PC-9 (cell line): ENCODE results near the gene SYT3. TPM values are rescaled to one million over a fixed set of nuclear protein-coding genes. Genes with fewer than 3 reads are reported as not detected.

Source experiments
- BruUV-seq: library from RNA; stranded (reverse); fragments of 400-500 nt; replicated peaks from 2 replicates; lab custom pipeline; 2021; lab: Mats Ljungman, UMichigan
- CTCF ChIA-PET: fragments of 300-600 bp; sonication (Branson Sonifier 250); formaldehyde crosslinking; loops from one replicate; lab custom pipeline; 2022; ENCODE audit warnings: antibody characterized with exemption; lab: Charles Lee
- POLR2A ChIA-PET: fragments of 300-600 bp; sonication (Branson Sonifier 250); formaldehyde crosslinking; loops from one replicate; lab custom pipeline; 2022; ENCODE audit warnings: antibody characterized with exemption; ENCODE audit not compliant: unreplicated experiment; lab: Charles Lee
- DNase-seq, 2 experiments: peaks; one replicate each; pipeline versions ENCODE4 v3.0.0 to v3.0.0-alpha.2; 2015 to 2022; ENCODE audit warnings: mixed read lengths in 1 of 2
- H2AFZ ChIP-seq: fragments of 200-600 bp; sonication (generic); 2 replicates; pipeline ENCODE4 v1.8.1; 2017; ENCODE audit warnings: antibody characterized with exemption
- H3F3A ChIP-seq: fragments of 200-600 bp; sonication (generic); 2 replicates; pipeline ENCODE4 v1.8.1; 2017; ENCODE audit warnings: antibody characterized with exemption, mild to moderate bottlenecking, low read depth; ENCODE audit not compliant: insufficient read depth
- H3K27ac ChIP-seq: fragments of 200-600 bp; sonication (generic); 2 replicates; pipeline ENCODE4 v1.6.1; 2016; ENCODE audit warnings: mixed run types
- H3K27me3 ChIP-seq: fragments of 200-600 bp; sonication (generic); 2 replicates; pipeline ENCODE4 v1.6.1; 2016; ENCODE audit warnings: low read depth, mixed run types; ENCODE audit not compliant: insufficient read depth
- H3K36me3 ChIP-seq: fragments of 200-600 bp; sonication (generic); 2 replicates; pipeline ENCODE4 v1.6.1; 2016; ENCODE audit warnings: low read depth, mixed run types
- H3K4me1 ChIP-seq: fragments of 200-600 bp; sonication (generic); replicated peaks from 2 replicates; pipeline ENCODE4 v1.6.1; 2016; ENCODE audit warnings: mixed run types; ENCODE audit not compliant: insufficient read depth
- H3K4me2 ChIP-seq: fragments of 200-600 bp; sonication (generic); 2 replicates; pipeline ENCODE4 v1.6.1; 2017; ENCODE audit warnings: mixed run types
- H3K4me3 ChIP-seq: fragments of 200-600 bp; sonication (generic); 2 replicates; pipeline ENCODE4 v1.6.1; 2016; ENCODE audit warnings: mixed run types
- H3K79me2 ChIP-seq: fragments of 200-600 bp; sonication (generic); 2 replicates; pipeline ENCODE4 v1.6.1; 2017; ENCODE audit warnings: low read depth, mixed run types
- H3K9me2 ChIP-seq: fragments of 200-600 bp; sonication (generic); 2 replicates; pipeline ENCODE4 v1.8.1; 2017; ENCODE audit warnings: mild to moderate bottlenecking; ENCODE audit not compliant: insufficient read depth
- H3K9me3 ChIP-seq: fragments of 200-600 bp; sonication (generic); 2 replicates; pipeline ENCODE4 v1.8.1; 2016; ENCODE audit warnings: low read depth; ENCODE audit not compliant: insufficient read depth
- H4K20me1 ChIP-seq: fragments of 200-600 bp; sonication (generic); 2 replicates; pipeline ENCODE4 v1.8.1; 2017; ENCODE audit not compliant: insufficient read depth
- CTCF ChIP-seq: fragments of 200-600 bp; sonication (generic); conservative IDR thresholded peaks from 2 replicates; pipeline ENCODE4 v1.6.1; 2017; ENCODE audit warnings: mixed run types, antibody characterized with exemption, mild to moderate bottlenecking, moderate library complexity
- EZH2 ChIP-seq: fragments of 200-600 bp; sonication (generic); IDR thresholded peaks from 2 replicates; pipeline ENCODE4 v1.8.0; 2017; ENCODE audit warnings: antibody characterized with exemption, low read depth
- intact Hi-C: fragments of 100-400 bp; cut with micrococcal nuclease; formaldehyde crosslinking; loops from one replicate; pipeline ENCODE4 v1.10.0; 2022; ENCODE audit not compliant: unreplicated experiment
- total RNA-seq: library from RNA; stranded (reverse); gene quantifications from 2 replicates; pipeline ENCODE4 v1.2.3, GENCODE V29; 2021

Gene SYT3
- total RNA-seq, 1 experiment from 2014 or later: not detected

DNA sequence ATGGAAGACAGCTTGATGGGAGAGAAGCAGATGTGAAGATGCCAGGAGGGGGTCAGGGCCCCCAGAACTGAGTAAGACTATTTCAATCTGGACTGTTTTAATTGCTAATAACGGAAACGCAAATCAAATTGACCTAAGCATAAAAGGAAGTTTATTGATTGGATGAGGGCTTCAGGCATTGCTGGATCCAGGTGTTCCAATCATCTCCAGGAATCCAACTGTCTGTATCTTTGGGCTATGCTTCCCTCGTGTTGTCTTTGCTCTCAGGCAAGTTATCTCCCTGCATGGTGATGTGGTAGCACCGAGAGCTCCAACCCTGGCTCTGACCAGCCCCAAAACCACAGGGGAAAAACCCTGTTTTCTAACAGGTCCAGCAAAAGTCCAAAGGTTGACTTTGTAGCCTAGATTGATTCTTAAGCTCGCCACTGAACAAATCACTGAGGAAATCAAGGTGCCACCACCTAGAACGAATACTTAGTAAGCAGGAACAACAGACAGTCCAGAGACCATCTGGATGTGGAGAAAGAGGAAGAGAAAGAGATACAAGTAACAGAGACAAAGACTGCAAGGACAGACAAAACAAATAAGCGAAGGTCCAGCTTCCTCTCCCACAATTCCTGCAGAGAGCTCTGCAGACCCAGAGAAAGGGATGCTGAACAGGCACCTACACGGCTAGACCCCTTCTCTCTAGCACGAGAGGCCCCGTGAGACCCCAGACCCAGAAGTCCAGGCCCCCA, 8.4 kb upstream of the SYT3 start:
- H3K27me3 ChIP-seq: peaks cover 86% of the 10 kb centered on the region
- no peak for TF ChIP-seq EZH2
- no peak for TF ChIP-seq CTCF
- intact Hi-C loops: no loop called here
- no peak overlapping the region for H3K4me3 ChIP-seq
- BruUV-seq: no TSS peak
- no peaks in the 10 kb centered on the region for H3K4me1 ChIP-seq
- ChIA-PET POLR2A (no interaction called here), CTCF (no interaction called here)
- no peak overlapping the region for H3K27ac ChIP-seq
- H3K36me3 ChIP-seq: no peaks in the 10 kb centered on the region
- no peaks in the 10 kb centered on the region for H3K9me2 ChIP-seq
- no peaks in the 10 kb centered on the region for H3K79me2 ChIP-seq
- no peaks in the 10 kb centered on the region for H3F3A ChIP-seq
- H3K4me2 ChIP-seq: no peak overlapping the region
- H3K9me3 ChIP-seq: no peaks in the 10 kb centered on the region
- H2AFZ ChIP-seq: no peak overlapping the region
- DNase-seq: no peak
- H4K20me1 ChIP-seq: no peaks in the 10 kb centered on the region

DNA sequence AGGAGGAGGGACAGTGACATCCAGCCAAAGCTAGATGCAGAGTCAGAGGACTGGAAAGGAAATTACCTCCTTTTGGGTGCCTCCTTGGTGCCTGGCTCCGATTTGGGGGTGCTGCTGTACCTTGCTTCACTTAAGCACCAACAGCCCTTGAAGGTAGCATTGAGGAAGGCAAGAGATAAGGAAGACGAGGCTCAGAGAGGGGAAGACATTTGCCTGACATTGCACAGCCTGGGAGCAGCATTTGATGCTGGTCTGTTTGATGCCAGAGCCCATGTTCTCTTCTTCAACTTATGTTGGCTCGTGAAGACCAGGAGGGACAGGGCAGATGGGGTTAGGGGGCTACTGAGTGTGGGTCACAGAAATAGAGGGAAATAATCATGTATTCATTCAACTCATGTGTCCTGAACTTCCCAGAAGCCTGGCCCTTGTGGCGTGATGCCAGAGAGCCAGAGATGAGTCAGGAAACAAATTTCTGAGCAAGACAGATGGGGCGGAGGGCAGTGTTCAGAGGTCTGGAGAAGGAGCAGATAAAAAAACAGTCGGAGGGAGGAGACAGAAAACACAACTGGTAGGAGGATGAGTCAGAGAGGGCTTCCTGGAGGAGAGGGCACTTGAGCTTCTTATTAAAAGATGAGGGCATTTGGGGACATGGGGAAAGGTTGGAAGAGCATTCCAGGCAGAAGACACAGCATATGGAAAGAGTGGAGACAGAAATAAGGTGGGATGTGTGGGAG, 6.6 kb upstream of the SYT3 start:
- no peaks in the 10 kb centered on the region for H3K79me2 ChIP-seq
- POLR2A ChIA-PET: interaction anchor here (0.7 kb wide), 1 partner anchor 52 kb away, joined by 3 read pairs; no protein-coding TSS in a partner anchor
- H3K9me2 ChIP-seq: no peaks in the 10 kb centered on the region
- no peaks in the 10 kb centered on the region for H4K20me1 ChIP-seq
- BruUV-seq: no TSS peak
- TF ChIP-seq EZH2 (no peak), CTCF (no peak)
- DNase-seq: peak in 1 of 2 experiments; percentile 5
- no peak overlapping the region for H3K27ac ChIP-seq
- H3K27me3 ChIP-seq: peaks cover 87% of the 10 kb centered on the region
- no peaks in the 10 kb centered on the region for H3K36me3 ChIP-seq
- no peaks in the 10 kb centered on the region for H3K9me3 ChIP-seq
- intact Hi-C loops: no loop called here
- H3K4me1 ChIP-seq: no peaks in the 10 kb centered on the region
- CTCF ChIA-PET: no interaction called here
- H3F3A ChIP-seq: no peaks in the 10 kb centered on the region
- no peak overlapping the region for H2AFZ ChIP-seq
- no peak overlapping the region for H3K4me2 ChIP-seq
- H3K4me3 ChIP-seq: no peak overlapping the region

- Histone ChIP-seq H3K9me2 (no peaks in the 10 kb centered on the region), H3K79me2 (no peaks in the 10 kb centered on the region), H3K4me2 (no peak overlapping the region), H3K4me3 (no peak overlapping the region), H3K9me3 (no peaks in the 10 kb centered on the region), H3K36me3 (no peaks in the 10 kb centered on the region), H3K4me1 (no peaks in the 10 kb centered on the region), H3K27me3 (peaks cover 88% of the 10 kb centered on the region), H2AFZ (no peak overlapping the region), H4K20me1 (no peaks in the 10 kb centered on the region), H3K27ac (no peak overlapping the region), H3F3A (no peaks in the 10 kb centered on the region)
- no peak for DNase-seq
- BruUV-seq: no TSS peak
- no peak for TF ChIP-seq EZH2
- no peak for TF ChIP-seq CTCF
- ChIA-PET CTCF (no interaction called here), POLR2A (no interaction called here)
- intact Hi-C loops: no loop called here
Observed at GRCh38 chr19:50645107-50645506, 5.4 kb upstream of the SYT3 start.
